Stimulated activated naive CD8-positive, alpha-beta T cell treated with anti-CD3 and anti-CD28 coated beads, Interleukin-15, amount 100 ng/mL, for 72 hours (primary cell): Measurements from ENCODE around the gene MAS1.
A peak's percentile ranks its signal among the peaks of the same experiment; 100 is the strongest.
"Not testable (repeated sequence)": the region's sequence is repeated elsewhere in the genome, so short reads cannot be mapped to it uniquely, and the experiment has no call there.

Experiments used
- ATAC-seq: fragments of 150-1000 bp; cut with Tn5 transposase; 2 replicates; pipeline ENCODE4 v1.10.0; 2021; ENCODE audit warnings: mild to moderate bottlenecking, moderate library complexity
- DNase-seq, 2 donors: peaks; one replicate each; pipeline ENCODE4 v3.0.0; 2021 to 2022
- H3K27ac Mint-ChIP-seq, 2 donors: one replicate each; pipeline ENCODE4 v1.8.0; 2022; ENCODE audit warnings: mild to moderate bottlenecking in 2 of 2, mixed read lengths in 2 of 2, moderate library complexity in 2 of 2
- H3K27me3 Mint-ChIP-seq: one replicate; pipeline ENCODE4 v1.8.0; 2022; ENCODE audit warnings: mixed read lengths
- H3K4me1 Mint-ChIP-seq: one replicate; pipeline ENCODE4 v1.8.0; 2022; ENCODE audit warnings: mild to moderate bottlenecking, mixed read lengths
- H3K4me3 Mint-ChIP-seq, 2 donors: one replicate each; pipeline ENCODE4 v1.8.0; 2022; ENCODE audit warnings: mild to moderate bottlenecking in 2 of 2, mixed read lengths in 2 of 2, moderate library complexity in 1 of 2
- H3K9me3 Mint-ChIP-seq, 2 donors: one replicate each; pipeline ENCODE4 v1.8.0; 2022; ENCODE audit warnings: mixed read lengths in 2 of 2

MAS1 gene

GRCh38 chr6:159924150-159924549 is 33.4 kb downstream of the MAS1 start:
- H3K9me3 Mint-ChIP-seq, result peaks cover 5 to 10% of the 10 kb centered on the region in 2 donors
- H3K27ac Mint-ChIP-seq, H3K4me1 Mint-ChIP-seq, DNase-seq, H3K4me3 Mint-ChIP-seq, ATAC-seq, H3K27me3 Mint-ChIP-seq: not testable (repeated sequence)

- Mint-ChIP-seq H3K4me3 (no peak overlapping the region), H3K4me1 (peaks cover 23% of the 10 kb centered on the region), H3K27ac (no peak overlapping the region), H3K27me3 (peaks cover 7% of the 10 kb centered on the region), H3K9me3 (peaks cover 5 to 10% of the 10 kb centered on the region in 2 donors)
- no peak for ATAC-seq
- DNase-seq, result no peak
Observed at GRCh38 chr6:159926542-159927203, 35.9 kb downstream of the MAS1 start.

DNA sequence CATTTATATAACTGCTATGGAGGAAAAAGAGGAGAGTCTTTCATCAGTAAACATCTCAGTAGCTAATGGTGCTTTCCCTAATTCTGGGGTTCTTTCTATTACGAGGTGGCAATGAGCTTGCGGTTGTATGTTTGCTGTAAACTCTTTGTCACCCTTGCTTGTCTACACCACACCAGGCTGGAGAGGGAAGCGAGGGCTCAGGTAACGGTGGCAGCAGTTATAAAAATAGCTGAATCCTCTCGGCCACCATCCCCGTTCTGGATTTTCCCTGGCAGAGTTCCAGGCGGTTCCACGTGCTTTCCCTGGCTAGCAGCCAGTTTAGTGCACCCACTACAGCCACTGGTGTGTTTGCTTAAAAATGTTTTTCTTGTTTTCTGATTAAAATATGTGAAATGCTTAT is 39.0 kb downstream of the MAS1 start:
- H3K4me1 Mint-ChIP-seq, result peaks cover 29% of the 10 kb centered on the region
- H3K4me3 Mint-ChIP-seq, result peak overlapping the region in 1 of 2 donors; percentile 19
- DNase-seq (peak in 1 of 2 donors; percentile 38), ATAC-seq (peak; percentile 26)
- no peak overlapping the region for H3K27ac Mint-ChIP-seq
- no peaks in the 10 kb centered on the region for H3K9me3 Mint-ChIP-seq
- peaks cover 13% of the 10 kb centered on the region for H3K27me3 Mint-ChIP-seq

DNA sequence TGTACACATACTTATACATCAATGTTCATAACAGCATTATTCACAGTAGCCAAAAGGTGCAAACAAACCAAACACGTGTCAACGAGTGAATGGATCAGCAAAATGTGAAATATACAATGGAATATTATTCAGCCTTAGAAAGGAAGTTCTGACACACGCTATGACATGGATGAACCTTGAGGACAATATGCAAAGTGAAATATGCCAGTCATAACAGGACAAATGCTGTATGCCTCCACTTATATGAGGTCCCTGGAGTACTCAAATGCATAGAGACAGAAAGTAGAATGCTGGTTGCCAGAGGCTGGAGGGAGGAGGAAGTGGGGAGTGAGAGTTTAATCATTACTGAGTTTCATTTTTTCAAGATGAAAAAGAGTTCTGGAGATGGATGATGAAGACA is 40.3 kb downstream of the MAS1 start:
- peaks cover 13% of the 10 kb centered on the region for H3K27me3 Mint-ChIP-seq
- peaks cover 29% of the 10 kb centered on the region for H3K4me1 Mint-ChIP-seq
- peaks cover 0 to 11% of the 10 kb centered on the region in 2 donors for H3K9me3 Mint-ChIP-seq
- H3K27ac Mint-ChIP-seq, result no peak overlapping the region
- H3K4me3 Mint-ChIP-seq, result peak overlapping the region; percentile 44 to 53
- ATAC-seq (peak; percentile 98), DNase-seq (peak; percentile 17 to 57)

GRCh38 chr6:159931846-159932245 is 41.1 kb downstream of the MAS1 start:
- Mint-ChIP-seq H3K9me3 (peaks cover 0 to 11% of the 10 kb centered on the region in 2 donors), H3K4me1 (peaks cover 29% of the 10 kb centered on the region), H3K27me3 (peaks cover 7% of the 10 kb centered on the region), H3K27ac (no peak overlapping the region), H3K4me3 (no peak overlapping the region)
- no peak for DNase-seq
- ATAC-seq, result no peak

DNA sequence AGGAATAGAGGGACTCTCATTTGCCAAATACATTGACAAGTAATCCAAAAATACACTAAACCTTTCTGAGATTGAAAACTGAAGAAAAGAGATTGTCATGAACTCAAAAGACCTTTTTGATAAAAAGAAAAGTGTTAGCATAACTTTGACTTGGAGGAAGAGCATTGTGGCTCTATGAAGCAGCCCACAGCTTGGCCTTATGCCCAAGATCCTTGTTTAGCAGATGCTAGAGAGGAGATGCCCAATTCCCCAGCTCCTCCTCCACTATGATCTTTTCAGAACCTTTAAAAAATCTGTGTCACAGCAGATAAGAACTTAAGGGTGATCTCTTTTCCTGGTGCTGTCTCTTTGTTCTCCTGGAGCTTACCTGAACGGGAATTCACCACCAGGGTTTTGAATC is 42.3 kb downstream of the MAS1 start:
- Mint-ChIP-seq H3K9me3 (peaks cover 0 to 11% of the 10 kb centered on the region in 2 donors), H3K4me3 (no peak overlapping the region), H3K4me1 (peaks cover 29% of the 10 kb centered on the region), H3K27me3 (peaks cover 7% of the 10 kb centered on the region), H3K27ac (no peak overlapping the region)
- DNase-seq (no peak), ATAC-seq (no peak)

- peaks cover 7% of the 10 kb centered on the region for H3K27me3 Mint-ChIP-seq
- peaks cover 29% of the 10 kb centered on the region for H3K4me1 Mint-ChIP-seq
- H3K4me3 Mint-ChIP-seq, result no peak overlapping the region
- no peak for DNase-seq
- ATAC-seq, result no peak
- H3K27ac Mint-ChIP-seq, result no peak overlapping the region
- peaks cover 0 to 11% of the 10 kb centered on the region in 2 donors for H3K9me3 Mint-ChIP-seq
Observed at GRCh38 chr6:159934181-159934580, 43.4 kb downstream of the MAS1 start.

DNA sequence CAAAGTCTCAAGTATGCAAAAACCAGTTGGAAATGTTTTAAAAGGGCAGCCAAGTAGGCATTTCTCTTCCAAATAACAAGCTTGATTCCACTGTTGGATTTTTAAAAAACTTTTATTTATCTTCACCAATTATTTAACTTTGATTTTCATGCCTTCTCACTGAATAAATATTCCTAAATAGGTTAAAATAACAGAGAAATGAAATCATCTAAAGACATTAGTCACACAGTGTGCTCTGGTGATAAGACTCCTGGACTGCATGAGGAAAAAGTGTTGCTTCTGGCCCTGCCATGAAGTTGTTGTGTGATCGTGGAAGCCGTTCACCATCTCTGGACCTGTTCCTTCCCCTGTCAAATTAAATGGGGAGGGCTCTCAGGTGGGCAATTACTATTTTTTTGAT is 44.3 kb downstream of the MAS1 start:
- no peak overlapping the region for H3K4me3 Mint-ChIP-seq
- DNase-seq, result no peak
- H3K27ac Mint-ChIP-seq, result no peak overlapping the region
- ATAC-seq, result no peak
- peaks cover 0 to 11% of the 10 kb centered on the region in 2 donors for H3K9me3 Mint-ChIP-seq
- peaks cover 21% of the 10 kb centered on the region for H3K4me1 Mint-ChIP-seq
- peaks cover 7% of the 10 kb centered on the region for H3K27me3 Mint-ChIP-seq

DNA sequence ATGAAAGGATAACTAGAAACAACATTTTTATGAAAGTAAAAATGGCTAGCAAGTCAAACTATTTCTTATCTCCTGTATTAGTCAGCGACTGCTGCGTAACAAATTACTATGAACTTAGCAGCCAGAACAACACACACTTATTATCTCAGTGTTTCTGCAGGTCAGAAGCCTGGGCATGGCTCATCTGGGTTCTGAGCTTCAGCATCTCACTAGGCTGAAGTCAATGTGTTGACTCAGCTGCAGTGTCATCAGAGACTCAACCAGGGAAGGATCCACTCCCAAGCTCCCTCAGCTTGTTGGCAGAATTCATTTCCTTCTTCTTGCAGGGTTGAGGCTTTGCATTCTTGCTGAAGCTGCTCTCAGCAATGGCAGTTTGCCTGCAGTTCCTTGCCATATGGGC is 44.8 kb downstream of the MAS1 start:
- Mint-ChIP-seq H3K4me3 (no peak overlapping the region), H3K9me3 (peaks cover 0 to 11% of the 10 kb centered on the region in 2 donors), H3K27me3 (peaks cover 7% of the 10 kb centered on the region), H3K27ac (no peak overlapping the region), H3K4me1 (peaks cover 15% of the 10 kb centered on the region)
- ATAC-seq, result no peak
- DNase-seq, result no peak

GRCh38 chr6:159939591-159940016 is 48.8 kb downstream of the MAS1 start:
- Mint-ChIP-seq H3K27ac (no peak overlapping the region), H3K27me3 (peaks cover 8% of the 10 kb centered on the region), H3K9me3 (peaks cover 8 to 18% of the 10 kb centered on the region in 2 donors), H3K4me1 (peaks cover 12% of the 10 kb centered on the region), H3K4me3 (no peak overlapping the region)
- ATAC-seq, result no peak
- DNase-seq, result no peak
